ENCODE results near the gene SLC2A1. TPM values are rescaled to one million over a fixed set of nuclear protein-coding genes. Genes with fewer than 3 reads are reported as not detected.

The SLC2A1 gene
- total RNA-seq, 1 donor from 2014 or later, result 192 TPM

GRCh38 chr1:42941640-42942330 lies 16.9 kb downstream of the SLC2A1 start:
- H3K27ac Mint-ChIP-seq, result peak overlapping the region; percentile 98

GRCh38 chr1:42940851-42941639 lies 17.6 kb downstream of the SLC2A1 start:
- Mint-ChIP-seq H3K4me3 (peak overlapping the region; percentile 80), H3K36me3 (peaks cover 56% of the 10 kb centered on the region), H3K4me1 (ENCODE audit: unreplicated experiment) (peaks cover 58% of the 10 kb centered on the region), H3K27me3 (peaks cover 8% of the 10 kb centered on the region), H3K27ac (peak overlapping the region; percentile 98), H3K9me3 (peaks cover 4% of the 10 kb centered on the region)
- TF ChIP-seq CTCF (conservative IDR thresholded peaks at IDR 0.05), result no peak
- no peak for DNase-seq (ENCODE audit: extremely low spot score, unreplicated experiment)

More at GRCh38 chr1:42941640-42942330, 16.9 kb downstream of the SLC2A1 start:
- Mint-ChIP-seq H3K4me3 (peak overlapping the region; percentile 80), H3K4me1 (ENCODE audit: unreplicated experiment) (peaks cover 60% of the 10 kb centered on the region), H3K36me3 (peaks cover 57% of the 10 kb centered on the region), H3K27me3 (peaks cover 5% of the 10 kb centered on the region), H3K9me3 (peaks cover 4% of the 10 kb centered on the region)
- no peak for TF ChIP-seq CTCF (conservative IDR thresholded peaks at IDR 0.05)
- DNase-seq (ENCODE audit: extremely low spot score, unreplicated experiment), result no peak

GRCh38 chr1:42938645-42939615 lies 19.7 kb downstream of the SLC2A1 start:
- TF ChIP-seq CTCF (conservative IDR thresholded peaks at IDR 0.05), result no peak
- Mint-ChIP-seq H3K4me3 (peak overlapping the region; percentile 79), H3K36me3 (peaks cover 51% of the 10 kb centered on the region), H3K9me3 (peaks cover 4% of the 10 kb centered on the region), H3K4me1 (ENCODE audit: unreplicated experiment) (peaks cover 49% of the 10 kb centered on the region), H3K27ac (peak overlapping the region; percentile 95), H3K27me3 (peaks cover 8% of the 10 kb centered on the region)
- no peak for DNase-seq (ENCODE audit: extremely low spot score, unreplicated experiment)

GRCh38 chr1:42937836-42938644 lies 20.6 kb downstream of the SLC2A1 start:
- peak overlapping the region; percentile 79 for H3K4me3 Mint-ChIP-seq
- peaks cover 51% of the 10 kb centered on the region for H3K36me3 Mint-ChIP-seq

More at GRCh38 chr1:42937836-42938644, 20.6 kb downstream of the SLC2A1 start:
- Mint-ChIP-seq H3K9me3 (peaks cover 4% of the 10 kb centered on the region), H3K27me3 (peaks cover 11% of the 10 kb centered on the region), H3K4me1 (ENCODE audit: unreplicated experiment) (peaks cover 48% of the 10 kb centered on the region), H3K27ac (peak overlapping the region; percentile 95)
- DNase-seq (ENCODE audit: extremely low spot score, unreplicated experiment), result no peak
- no peak for TF ChIP-seq CTCF (conservative IDR thresholded peaks at IDR 0.05)
